Measurements from ENCODE around the gene CLRN2. TPM values are rescaled to one million over a fixed set of nuclear protein-coding genes. Genes with fewer than 3 reads are reported as not detected.
A peak's percentile ranks its signal among the peaks of the same experiment; 100 is the strongest.
"Not testable (repeated sequence)": the region's sequence is repeated elsewhere in the genome, so short reads cannot be mapped to it uniquely, and the experiment has no call there.

Gene CLRN2
- total RNA-seq, 2 donors from 2014 or later = not detected

GRCh38 chr4:17516980-17517379 lies 2.0 kb downstream of the CLRN2 start:
- H3K27ac Mint-ChIP-seq = no peak overlapping the region
- H3K4me3 Mint-ChIP-seq = no peak overlapping the region
- H3K36me3 Mint-ChIP-seq (ENCODE audit: low read depth) = no peaks in the 10 kb centered on the region

GRCh38 chr4:17517664-17518063 lies 2.7 kb downstream of the CLRN2 start:
- ATAC-seq (replicated peaks) = no peak
- H3K9me3 Mint-ChIP-seq = no peaks in the 10 kb centered on the region
- H3K36me3 Mint-ChIP-seq (ENCODE audit: low read depth) = no peaks in the 10 kb centered on the region
- peaks cover 10% of the 10 kb centered on the region for H3K27me3 Mint-ChIP-seq
- no peak overlapping the region for H3K4me3 Mint-ChIP-seq
- H3K4me1 Mint-ChIP-seq = peaks cover 1% of the 10 kb centered on the region
- H3K27ac Mint-ChIP-seq = no peak overlapping the region

More at GRCh38 chr4:17516980-17517379, 2.0 kb downstream of the CLRN2 start:
- no peaks in the 10 kb centered on the region for H3K9me3 Mint-ChIP-seq
- ATAC-seq (replicated peaks) = no peak
- peaks cover 5% of the 10 kb centered on the region for H3K4me1 Mint-ChIP-seq
- H3K27me3 Mint-ChIP-seq = peaks cover 10% of the 10 kb centered on the region

- Mint-ChIP-seq H3K27me3 (peaks cover 21% of the 10 kb centered on the region), H3K9me3 (no peaks in the 10 kb centered on the region), H3K27ac (no peak overlapping the region), H3K36me3 (ENCODE audit: low read depth) (no peaks in the 10 kb centered on the region), H3K4me3 (no peak overlapping the region), H3K4me1 (no peaks in the 10 kb centered on the region)
- no peak for ATAC-seq (replicated peaks)
Observed at GRCh38 chr4:17521595-17521994, 6.6 kb downstream of the CLRN2 start.

- H3K4me1 Mint-ChIP-seq = no peaks in the 10 kb centered on the region
- no peaks in the 10 kb centered on the region for H3K9me3 Mint-ChIP-seq
- no peak for ATAC-seq (replicated peaks)
- H3K27ac Mint-ChIP-seq = no peak overlapping the region
- no peaks in the 10 kb centered on the region for H3K36me3 Mint-ChIP-seq (ENCODE audit: low read depth)
- H3K27me3 Mint-ChIP-seq = peaks cover 32% of the 10 kb centered on the region
- no peak overlapping the region for H3K4me3 Mint-ChIP-seq
Observed at GRCh38 chr4:17523662-17524061, 8.7 kb downstream of the CLRN2 start.

- Mint-ChIP-seq H3K9me3 (no peaks in the 10 kb centered on the region), H3K27ac (no peak overlapping the region), H3K4me3 (no peak overlapping the region), H3K4me1 (no peaks in the 10 kb centered on the region), H3K36me3 (ENCODE audit: low read depth) (no peaks in the 10 kb centered on the region), H3K27me3 (peaks cover 29% of the 10 kb centered on the region)
- no peak for ATAC-seq (replicated peaks)
Observed at GRCh38 chr4:17526695-17527477, 11.9 kb downstream of the CLRN2 start.

GRCh38 chr4:17528551-17529165 lies 13.7 kb downstream of the CLRN2 start:
- H3K9me3 Mint-ChIP-seq = no peaks in the 10 kb centered on the region
- H3K4me1 Mint-ChIP-seq = no peaks in the 10 kb centered on the region
- H3K4me3 Mint-ChIP-seq = no peak overlapping the region
- H3K27ac Mint-ChIP-seq = no peak overlapping the region
- H3K36me3 Mint-ChIP-seq (ENCODE audit: low read depth) = no peaks in the 10 kb centered on the region
- H3K27me3 Mint-ChIP-seq = peaks cover 24% of the 10 kb centered on the region
- no peak for ATAC-seq (replicated peaks)

GRCh38 chr4:17531538-17532285 lies 16.7 kb downstream of the CLRN2 start:
- no peaks in the 10 kb centered on the region for H3K36me3 Mint-ChIP-seq (ENCODE audit: low read depth)
- H3K27me3 Mint-ChIP-seq = peaks cover 18% of the 10 kb centered on the region
- peaks cover 6% of the 10 kb centered on the region for H3K4me1 Mint-ChIP-seq
- peaks cover 4% of the 10 kb centered on the region for H3K9me3 Mint-ChIP-seq
- H3K27ac Mint-ChIP-seq = no peak overlapping the region
- ATAC-seq (replicated peaks) = no peak
- no peak overlapping the region for H3K4me3 Mint-ChIP-seq

GRCh38 chr4:17534705-17535104 lies 19.7 kb downstream of the CLRN2 start:
- H3K4me3 Mint-ChIP-seq = peak overlapping the region; percentile 50
- ATAC-seq (replicated peaks) = no peak

GRCh38 chr4:17535242-17535641 lies 20.3 kb downstream of the CLRN2 start:
- Mint-ChIP-seq H3K9me3 (peaks cover 4% of the 10 kb centered on the region), H3K27me3 (peaks cover 3% of the 10 kb centered on the region), H3K27ac (no peak overlapping the region), H3K4me1 (peaks cover 6% of the 10 kb centered on the region), H3K36me3 (ENCODE audit: low read depth) (no peaks in the 10 kb centered on the region), H3K4me3 (peak overlapping the region; percentile 50)
- ATAC-seq (replicated peaks) = peak; percentile 45

More at GRCh38 chr4:17534705-17535104, 19.7 kb downstream of the CLRN2 start:
- Mint-ChIP-seq H3K9me3 (peaks cover 4% of the 10 kb centered on the region), H3K27me3 (no peaks in the 10 kb centered on the region), H3K27ac (no peak overlapping the region), H3K4me1 (peaks cover 6% of the 10 kb centered on the region), H3K36me3 (ENCODE audit: low read depth) (no peaks in the 10 kb centered on the region)

- H3K4me1 Mint-ChIP-seq = peaks cover 6% of the 10 kb centered on the region
- peaks cover 4% of the 10 kb centered on the region for H3K9me3 Mint-ChIP-seq
- no peak overlapping the region for H3K4me3 Mint-ChIP-seq
- H3K36me3 Mint-ChIP-seq (ENCODE audit: low read depth) = no peaks in the 10 kb centered on the region
- peak; percentile 57 for ATAC-seq (replicated peaks)
- H3K27me3 Mint-ChIP-seq = peaks cover 3% of the 10 kb centered on the region
- no peak overlapping the region for H3K27ac Mint-ChIP-seq
Observed at GRCh38 chr4:17535906-17536305, 20.9 kb downstream of the CLRN2 start.

GRCh38 chr4:17537060-17537459 lies 22.1 kb downstream of the CLRN2 start:
- not testable (repeated sequence) for H3K9me3 Mint-ChIP-seq; H3K4me3 Mint-ChIP-seq; H3K36me3 Mint-ChIP-seq (ENCODE audit: low read depth); H3K27ac Mint-ChIP-seq; H3K27me3 Mint-ChIP-seq; H3K4me1 Mint-ChIP-seq; ATAC-seq (replicated peaks)

- no peak overlapping the region for H3K4me3 Mint-ChIP-seq
- H3K4me1 Mint-ChIP-seq = no peaks in the 10 kb centered on the region
- no peak overlapping the region for H3K27ac Mint-ChIP-seq
- ATAC-seq (replicated peaks) = no peak
- H3K9me3 Mint-ChIP-seq = no peaks in the 10 kb centered on the region
- peaks cover 20% of the 10 kb centered on the region for H3K27me3 Mint-ChIP-seq
- H3K36me3 Mint-ChIP-seq (ENCODE audit: low read depth) = no peaks in the 10 kb centered on the region
Observed at GRCh38 chr4:17544205-17544604, 29.2 kb downstream of the CLRN2 start.

GRCh38 chr4:17544831-17545234 lies 29.9 kb downstream of the CLRN2 start:
- Mint-ChIP-seq H3K27me3 (peaks cover 20% of the 10 kb centered on the region), H3K27ac (no peak overlapping the region), H3K4me1 (no peaks in the 10 kb centered on the region), H3K9me3 (no peaks in the 10 kb centered on the region), H3K4me3 (no peak overlapping the region), H3K36me3 (ENCODE audit: low read depth) (no peaks in the 10 kb centered on the region)
- no peak for ATAC-seq (replicated peaks)

- Mint-ChIP-seq H3K4me3 (no peak overlapping the region), H3K27ac (no peak overlapping the region), H3K27me3 (peaks cover 17% of the 10 kb centered on the region), H3K4me1 (no peaks in the 10 kb centered on the region), H3K9me3 (no peaks in the 10 kb centered on the region), H3K36me3 (ENCODE audit: low read depth) (no peaks in the 10 kb centered on the region)
- ATAC-seq (replicated peaks) = no peak
Observed at GRCh38 chr4:17545374-17546140, 30.6 kb downstream of the CLRN2 start.
